M059J (cell line): ENCODE measurements around the gene RPAP2. TPM values are rescaled to one million over a fixed set of nuclear protein-coding genes. Genes with fewer than 3 reads are reported as not detected.

Experiments
- DNase-seq: peaks from one replicate; pipeline ENCODE4 v3.0.0-alpha.2; 2012; ENCODE audit warnings: low read depth
- total RNA-seq: library from RNA; depleted of rRNA; stranded (reverse); fragments of >200 nt; shearing (Covaris generic); gene quantifications from 2 replicates; pipeline ENCODE4 v1.2.3, GENCODE V29; 2014; rRNA removed

Gene RPAP2
- total RNA-seq, 1 experiment from 2014 or later = 22.2 TPM

DNA sequence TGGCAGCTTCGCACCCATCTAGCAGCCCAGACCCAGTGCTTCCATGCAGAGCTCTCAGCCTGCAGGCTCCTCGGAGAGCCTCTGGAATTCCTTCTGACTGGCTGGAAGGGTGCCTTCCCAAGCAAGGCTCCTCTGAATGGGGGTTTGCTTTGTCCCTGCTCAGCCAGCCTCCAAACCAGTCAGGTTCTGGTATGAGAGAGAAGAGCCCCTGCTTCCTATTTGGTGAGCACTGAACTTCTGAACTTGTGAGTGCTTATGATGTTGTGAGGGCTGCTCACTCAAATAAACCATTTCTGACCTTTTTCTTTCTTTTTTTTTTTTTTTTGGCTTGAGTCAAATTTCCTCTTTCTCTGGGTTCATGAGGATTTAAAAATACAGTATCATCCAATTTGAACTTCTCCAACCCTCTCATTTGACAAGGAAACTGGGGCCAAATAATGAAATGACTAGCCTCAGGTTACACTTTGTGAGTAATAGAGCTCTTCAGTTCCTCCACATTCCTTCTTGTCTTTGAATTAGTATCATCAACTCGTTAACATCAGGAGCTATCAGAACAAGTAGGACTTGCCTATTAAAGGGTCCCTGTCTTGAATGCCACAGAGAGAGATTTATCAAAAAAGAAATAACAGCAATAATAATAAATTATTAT, 148.3 kb downstream of the RPAP2 start:
- peak; percentile 69 for DNase-seq

DNA sequence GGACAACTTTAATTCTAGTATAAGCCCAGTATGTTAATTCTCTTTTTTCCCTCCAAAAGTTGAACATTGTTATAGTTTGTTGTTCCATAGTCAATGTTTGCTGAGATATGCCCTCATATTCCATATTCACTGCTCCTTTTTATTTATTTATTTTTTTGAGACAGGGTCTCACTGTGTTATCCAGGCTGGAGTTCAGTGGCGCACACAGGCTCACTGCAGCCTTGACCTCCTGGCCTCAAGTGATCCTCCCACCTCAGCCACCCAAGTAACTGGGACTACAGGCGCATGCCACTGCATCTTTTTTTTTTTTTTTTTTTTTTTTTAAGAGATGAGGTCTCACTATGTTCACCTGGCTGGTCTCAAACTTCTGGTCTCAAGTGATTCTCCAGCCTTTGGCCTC, 149.1 kb downstream of the RPAP2 start:
- DNase-seq = no peak

Other genes with a start within 250 kb of the RPAP2 start
- not detected in 2 replicates for gene SETSIP, start 223.6 kb upstream of the RPAP2 start, total RNA-seq
- 4.6 and 6.9 TPM in 2 replicates for gene BTBD8, start 218.7 kb upstream of the RPAP2 start, total RNA-seq
- not detected in 2 replicates for gene C1orf146, start 81.1 kb upstream of the RPAP2 start, total RNA-seq
- 16.8 and 17.3 TPM in 2 replicates for gene GLMN, start 72 bp upstream of the RPAP2 start, total RNA-seq
- gene GFI1, start 187.9 kb downstream of the RPAP2 start, total RNA-seq = 2.0 and 2.3 TPM in 2 replicates